ENCODE results near the gene NUMA1.

Gene NUMA1

DNA sequence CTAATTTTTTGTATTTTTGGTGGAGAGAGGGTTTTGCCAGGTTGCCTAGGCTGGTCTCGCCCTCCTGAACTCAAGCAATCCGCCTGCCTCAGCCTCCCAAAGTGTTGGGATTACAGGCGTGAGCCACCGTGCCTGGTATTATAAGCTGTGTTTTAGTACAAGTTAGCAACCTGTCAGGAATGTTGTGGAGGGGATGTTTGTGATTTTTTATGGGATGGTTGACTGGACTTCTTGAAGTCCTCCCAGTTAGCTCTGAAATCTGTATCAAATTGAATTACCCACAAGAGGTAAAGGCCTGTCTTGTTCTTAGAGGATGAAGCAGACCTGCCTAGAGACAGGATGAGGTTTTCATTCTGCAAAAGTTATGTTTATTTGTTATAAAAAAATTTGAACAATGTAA lies 115.7 kb downstream of the NUMA1 start:
- DNase-seq (ENCODE audit: low read depth), result no peak

DNA sequence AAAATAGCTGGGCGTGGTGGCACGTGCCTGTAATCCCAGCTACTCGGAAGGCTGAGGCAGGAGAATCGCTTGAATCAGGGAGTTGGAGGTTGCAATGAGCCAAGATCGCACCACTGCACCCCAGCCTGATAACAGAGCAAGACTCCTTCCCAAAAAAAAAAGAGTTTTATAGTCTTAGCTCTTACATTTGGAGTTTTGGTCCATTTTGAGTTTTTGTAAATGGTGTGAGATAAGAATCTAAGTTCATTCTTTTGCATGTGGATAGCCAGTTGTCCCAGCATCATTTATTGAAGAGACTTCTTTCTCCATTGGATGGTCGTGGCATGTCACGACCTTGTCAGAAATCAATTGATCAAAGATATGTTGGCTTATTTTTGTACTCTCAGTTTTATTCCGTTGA lies 116.9 kb downstream of the NUMA1 start:
- no peak for DNase-seq (ENCODE audit: low read depth)

DNA sequence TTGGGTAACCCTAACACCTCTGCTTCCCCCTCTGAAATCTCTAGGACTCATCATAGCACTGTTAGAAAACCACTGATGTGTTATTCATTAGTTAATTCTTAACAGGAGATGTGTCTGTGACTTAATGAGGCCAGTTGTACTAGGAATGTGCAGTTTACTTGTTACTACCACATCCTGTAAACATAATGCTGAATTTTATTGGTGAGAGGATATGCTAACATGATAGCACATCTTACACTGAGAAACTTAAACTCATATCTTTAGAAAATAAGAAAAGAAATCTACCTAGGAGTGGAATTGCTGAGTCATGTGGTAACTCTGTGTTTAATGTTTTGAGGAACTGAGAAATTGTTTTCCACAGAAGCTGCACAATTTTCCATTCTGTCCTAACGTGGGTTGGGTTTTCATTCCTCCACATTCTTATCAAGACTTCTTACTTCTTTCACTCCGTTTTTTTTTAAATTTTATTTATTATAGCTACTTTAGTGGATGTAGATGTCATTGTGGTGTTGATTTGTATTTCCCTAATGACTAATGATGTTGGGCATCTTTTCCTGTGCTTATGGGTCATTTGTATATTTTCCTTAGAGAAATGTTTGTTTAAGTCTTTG lies 117.8 kb downstream of the NUMA1 start:
- no peak for DNase-seq (ENCODE audit: low read depth)

- no peak for DNase-seq (ENCODE audit: low read depth)
These were observed 124.4 kb downstream of the NUMA1 start for GRCh38 chr11:71955898-71956456.
